GM19238 (cell line): ENCODE measurements around the gene ABCA1.

Source experiments
- DNase-seq: peaks from one replicate; pipeline ENCODE4 v3.0.0; 2011; ENCODE audit warnings: low spot score; ENCODE audit not compliant: insufficient read length

ABCA1 gene

DNA sequence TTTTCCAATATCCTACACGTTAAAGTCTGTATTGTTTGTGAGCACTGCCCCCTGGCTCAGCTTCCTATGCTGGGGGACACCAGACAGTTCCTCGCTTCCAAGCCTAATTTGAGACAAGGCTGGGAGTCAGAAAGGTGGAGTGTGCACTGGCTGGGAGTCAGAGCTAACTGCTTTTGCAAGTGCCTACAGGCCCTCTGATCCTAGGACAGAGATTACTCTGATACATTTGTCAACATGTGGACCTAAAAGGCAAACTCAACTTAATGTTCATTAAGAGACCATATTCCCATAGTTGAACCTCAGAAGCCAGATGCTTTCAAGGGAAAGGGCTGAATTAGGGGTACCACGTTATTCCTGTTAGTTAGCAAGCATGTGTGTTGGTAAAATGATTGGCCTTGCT, 83.2 kb downstream of the ABCA1 start:
- no peak for DNase-seq

DNA sequence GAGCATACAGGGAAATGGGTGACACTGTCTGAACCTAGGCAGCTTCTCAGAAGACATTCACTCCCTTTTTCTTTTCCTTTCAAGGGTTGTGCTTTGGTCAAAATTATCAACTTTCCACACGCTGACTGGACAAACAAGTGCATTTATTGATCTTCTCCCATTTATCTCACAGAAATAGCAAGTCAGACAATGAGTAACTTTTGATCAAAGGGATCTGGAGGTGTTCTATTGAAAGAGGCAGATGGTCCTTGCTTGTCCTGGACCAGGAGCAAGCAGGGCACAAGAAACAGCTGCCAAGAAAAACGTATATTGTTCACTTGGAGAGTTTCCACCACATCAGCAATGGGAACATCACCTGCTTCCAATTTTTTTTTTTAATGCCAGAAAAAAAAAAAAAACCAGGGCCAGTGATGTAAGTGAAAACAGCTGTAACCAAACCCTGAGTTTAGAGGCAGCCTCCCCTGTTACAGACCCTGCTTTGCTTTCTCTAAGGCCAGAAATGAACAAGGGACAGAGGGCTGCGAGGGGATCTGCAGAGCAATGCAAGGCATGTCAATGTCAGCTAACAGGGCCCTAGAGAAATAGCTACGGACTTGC, 84.2 kb downstream of the ABCA1 start:
- no peak for DNase-seq

DNA sequence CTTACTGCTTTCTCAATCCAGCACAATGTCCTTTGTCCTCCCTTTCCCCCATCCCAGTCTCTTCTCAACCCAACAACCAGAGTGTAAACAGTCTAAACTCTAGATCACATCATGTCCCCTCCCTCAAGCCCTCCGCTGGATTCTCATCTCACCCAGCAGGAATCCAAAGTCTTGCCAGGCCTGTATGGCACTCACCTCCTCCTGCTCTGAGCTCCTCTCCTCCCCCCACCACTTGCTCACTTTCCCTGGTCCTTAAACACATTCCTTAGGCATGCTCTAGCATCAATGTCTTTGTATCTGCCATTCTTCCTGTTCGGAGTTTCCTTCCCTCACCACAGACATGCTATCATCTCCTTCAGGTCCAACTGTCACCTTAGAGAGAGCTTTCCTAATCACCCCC, 85.3 kb downstream of the ABCA1 start:
- no peak for DNase-seq

DNA sequence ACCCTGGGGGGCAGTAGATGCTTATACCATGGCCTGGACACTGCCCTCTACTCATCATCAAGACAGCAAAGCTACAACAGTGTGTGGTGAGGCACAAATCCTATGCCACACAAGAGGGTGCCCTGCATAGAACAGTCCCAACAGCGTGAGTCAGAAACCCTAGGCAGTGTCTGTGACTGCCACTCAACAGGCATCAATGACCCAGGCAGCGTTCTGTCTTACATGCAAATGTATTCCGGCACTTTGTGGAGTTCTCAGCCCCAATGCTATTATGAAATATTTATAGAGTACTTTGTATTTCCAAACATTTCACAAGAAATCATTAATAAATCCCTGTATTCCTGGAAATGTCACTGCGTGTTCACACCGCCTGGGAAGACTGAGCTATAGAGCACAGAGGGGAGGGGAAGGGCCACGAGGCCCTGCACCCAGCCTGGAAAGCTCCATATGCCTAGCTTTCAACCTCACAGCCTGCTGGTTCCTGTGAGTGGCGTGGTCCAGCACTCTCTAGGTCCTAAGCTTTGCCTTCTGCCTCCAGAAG, 86.3 kb downstream of the ABCA1 start:
- DNase-seq, result no peak

DNA sequence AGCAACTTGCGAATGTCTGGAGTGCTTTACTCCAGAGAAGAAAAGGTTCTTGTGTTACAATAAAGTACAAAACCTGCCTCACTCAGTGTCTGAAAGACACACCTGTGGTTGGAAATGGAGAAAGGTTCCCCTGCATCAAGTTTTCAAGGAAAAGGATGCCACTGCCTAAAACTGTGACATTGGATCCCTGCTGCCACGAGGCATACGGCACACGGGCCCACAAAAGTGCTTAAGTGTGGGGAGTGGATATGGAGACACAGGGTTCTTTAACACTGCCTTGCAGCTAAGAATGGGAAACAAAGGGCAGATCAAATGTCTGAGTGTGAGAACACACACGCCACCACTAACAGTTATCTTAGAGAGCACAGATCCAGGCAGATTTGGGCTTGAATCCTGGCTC, 89.0 kb downstream of the ABCA1 start:
- DNase-seq, result no peak

DNA sequence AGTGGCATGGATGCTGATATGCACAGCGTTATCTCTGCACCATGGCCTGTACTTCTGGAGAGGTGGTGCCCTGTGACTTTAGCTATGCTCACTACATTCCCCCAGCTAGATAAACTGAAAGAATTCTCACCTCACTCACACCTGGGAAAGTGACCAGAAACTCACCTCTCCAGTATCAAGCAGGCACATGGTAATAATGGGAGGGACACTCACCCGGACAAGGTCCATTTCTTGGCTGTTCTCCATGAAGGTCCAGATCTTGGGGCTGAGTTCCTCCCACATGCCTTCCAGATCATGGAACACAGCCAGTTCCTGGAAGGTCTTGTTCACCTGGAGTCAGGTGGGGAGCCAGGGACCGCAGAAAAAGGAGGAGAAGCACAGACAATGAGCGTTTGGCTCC, 91.2 kb downstream of the ABCA1 start:
- DNase-seq, result no peak

DNA sequence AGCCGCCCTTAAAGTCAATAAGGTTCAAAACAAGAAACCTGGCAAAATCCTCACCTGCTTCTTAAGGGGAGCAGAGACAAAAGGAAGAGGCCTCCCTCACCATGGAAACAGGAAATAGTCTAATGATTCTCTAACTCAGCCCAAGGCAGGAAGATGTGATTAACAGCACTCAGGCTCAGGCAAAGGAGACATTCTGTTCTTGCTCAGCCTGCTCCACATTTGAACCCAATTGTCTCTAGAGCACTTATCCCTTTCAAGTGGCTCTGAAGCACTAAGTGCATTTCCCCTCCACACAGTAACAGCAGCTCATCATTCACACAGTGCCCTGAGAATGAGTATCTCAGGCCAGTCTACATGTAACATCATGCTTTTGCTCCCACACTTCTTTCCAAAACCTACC, 91.7 kb downstream of the ABCA1 start:
- DNase-seq, result no peak

DNA sequence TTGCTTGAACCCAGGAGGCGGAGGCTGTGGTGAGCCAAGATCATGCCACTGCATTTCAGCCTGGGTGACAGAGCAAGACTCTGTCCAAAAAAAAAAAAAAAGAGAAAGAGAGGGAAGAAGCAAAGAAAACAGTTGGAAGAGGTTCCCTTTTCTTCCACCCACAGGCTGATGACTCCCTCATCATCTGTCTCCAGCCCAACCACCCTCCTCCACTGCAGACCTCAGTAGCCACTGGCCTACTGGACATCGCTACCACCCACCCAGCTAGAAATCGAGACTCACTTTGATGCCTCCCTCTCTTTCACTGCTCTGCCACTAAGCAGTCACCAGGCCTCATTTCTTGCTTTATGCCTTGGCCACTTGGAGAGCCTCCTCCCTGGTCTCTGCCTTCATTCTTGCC, 92.8 kb downstream of the ABCA1 start:
- no peak for DNase-seq

DNA sequence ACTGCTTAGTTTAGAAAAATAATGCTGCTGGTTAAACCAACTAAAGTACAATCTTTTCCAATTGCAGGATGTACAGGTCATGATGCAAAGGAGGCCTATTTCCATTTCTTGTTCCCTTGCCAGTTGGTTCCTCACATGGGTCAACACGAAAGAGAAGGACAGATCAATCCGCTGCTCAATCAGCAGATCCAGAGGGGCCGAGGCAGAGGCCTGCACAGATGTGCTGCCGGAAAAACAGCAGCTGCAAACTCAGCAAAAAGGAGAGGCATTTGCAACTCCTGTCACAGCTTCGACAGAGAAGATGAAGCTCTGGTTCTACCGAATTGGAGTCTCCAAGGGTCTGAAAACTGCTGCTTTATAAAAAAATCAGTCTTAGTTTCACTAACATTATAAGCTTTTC, 94.3 kb downstream of the ABCA1 start:
- DNase-seq, result no peak

DNA sequence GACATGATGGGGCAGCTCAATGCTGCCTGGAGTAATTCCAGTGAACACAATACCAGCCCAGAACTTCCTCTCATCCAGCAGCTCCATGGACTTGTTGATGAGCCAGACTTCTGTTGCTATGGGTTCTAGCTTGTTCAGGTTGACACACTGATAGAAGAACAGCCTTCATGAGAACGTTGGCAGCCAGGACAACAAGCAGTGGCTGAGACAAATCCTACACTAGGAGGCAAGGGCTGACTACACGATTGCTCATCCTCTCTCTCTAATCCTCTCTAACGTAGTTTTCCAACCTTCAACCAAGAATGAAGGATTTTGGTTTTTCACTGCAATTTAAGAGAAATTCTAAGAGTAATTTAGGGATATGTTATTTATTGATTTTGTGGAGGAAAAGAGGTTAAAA, 96.3 kb downstream of the ABCA1 start:
- no peak for DNase-seq

DNA sequence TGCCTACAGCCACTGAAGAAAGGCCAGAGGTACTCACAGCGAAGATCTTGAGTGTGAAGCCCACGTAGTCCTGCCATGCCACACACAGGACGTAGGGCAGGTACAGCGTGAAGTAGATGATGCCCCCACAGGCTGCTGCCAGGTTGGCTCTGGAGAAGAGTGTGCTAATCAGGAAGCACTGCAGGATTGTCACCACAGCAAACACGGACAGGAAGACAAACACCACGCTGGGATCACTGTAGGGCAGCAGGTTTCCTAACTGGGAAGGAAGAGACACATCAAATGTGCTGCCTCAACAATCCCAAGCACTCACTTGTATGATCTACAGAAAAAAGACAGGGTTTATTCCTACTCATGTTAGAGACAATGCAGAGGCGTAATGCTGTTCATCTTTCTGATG, 101.0 kb downstream of the ABCA1 start:
- no peak for DNase-seq

DNA sequence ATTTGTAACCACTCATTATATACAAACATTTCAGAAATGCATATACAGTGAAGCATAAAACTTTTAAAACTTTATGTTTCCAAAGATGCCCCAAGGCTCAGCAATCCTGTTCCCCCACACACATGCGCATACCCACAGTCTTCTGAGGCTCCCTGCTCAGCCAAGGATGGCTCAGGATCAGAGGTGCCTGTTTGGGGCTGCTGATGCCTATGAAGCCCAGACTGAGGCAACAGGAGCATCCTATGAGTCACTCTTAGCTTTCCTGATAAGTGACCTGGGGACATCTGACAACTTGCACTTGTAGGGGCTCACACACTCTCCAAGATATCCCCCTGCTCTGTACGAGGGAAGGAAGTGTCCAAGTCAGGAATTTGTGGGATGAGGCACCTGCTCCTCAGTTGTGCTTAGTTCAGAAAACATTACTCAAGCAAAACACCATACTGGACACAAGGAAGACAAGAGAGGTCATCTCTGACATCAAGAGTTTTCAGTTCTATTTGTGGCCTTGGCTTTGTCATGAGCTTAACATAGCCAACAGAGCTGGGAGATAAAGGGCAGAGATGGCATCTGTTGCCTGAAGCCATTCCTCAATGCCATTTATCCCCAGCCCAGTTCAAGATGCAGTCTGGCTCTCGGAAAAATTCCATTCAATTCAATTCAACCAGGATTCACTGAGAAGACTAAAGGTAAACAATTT, 101.7 kb downstream of the ABCA1 start:
- no peak for DNase-seq

DNA sequence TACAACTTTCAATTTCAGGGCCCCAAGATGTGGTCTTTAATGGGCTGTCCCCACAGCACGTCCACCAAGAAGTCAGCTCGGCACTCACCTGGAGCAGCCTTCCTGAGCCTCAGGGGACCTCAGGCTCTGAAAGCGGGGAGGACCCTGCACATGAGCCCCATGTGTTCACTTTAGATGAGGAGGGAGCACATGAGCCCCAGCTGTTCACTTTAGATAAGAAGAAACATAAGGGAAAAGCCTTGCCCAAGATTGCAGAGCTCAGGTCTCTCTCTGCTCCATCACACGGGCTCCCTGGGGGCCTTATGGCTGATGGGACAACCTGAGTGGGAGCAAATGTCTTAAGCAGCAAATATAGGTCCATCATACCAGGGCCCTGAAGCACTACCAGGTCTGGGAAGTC, 107.6 kb downstream of the ABCA1 start:
- no peak for DNase-seq

DNA sequence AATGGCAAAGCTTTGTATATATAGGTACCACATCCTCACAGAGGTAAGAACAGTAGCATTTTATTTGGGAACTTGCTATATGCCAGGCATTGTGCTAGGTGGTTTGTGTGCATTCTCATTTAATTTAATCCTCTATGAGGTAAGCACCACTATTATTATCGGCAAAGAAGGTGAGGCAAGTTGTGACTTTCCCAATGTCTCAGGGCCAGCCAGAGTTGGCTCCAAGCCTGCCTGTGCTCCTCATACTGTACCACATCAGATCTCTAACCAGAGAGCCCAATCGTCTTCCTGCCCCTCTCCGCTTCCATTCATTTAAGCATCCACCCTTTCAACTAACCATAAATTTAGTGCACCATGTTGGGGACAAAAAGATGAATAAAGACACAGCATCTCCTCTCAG, 108.9 kb downstream of the ABCA1 start:
- no peak for DNase-seq

DNA sequence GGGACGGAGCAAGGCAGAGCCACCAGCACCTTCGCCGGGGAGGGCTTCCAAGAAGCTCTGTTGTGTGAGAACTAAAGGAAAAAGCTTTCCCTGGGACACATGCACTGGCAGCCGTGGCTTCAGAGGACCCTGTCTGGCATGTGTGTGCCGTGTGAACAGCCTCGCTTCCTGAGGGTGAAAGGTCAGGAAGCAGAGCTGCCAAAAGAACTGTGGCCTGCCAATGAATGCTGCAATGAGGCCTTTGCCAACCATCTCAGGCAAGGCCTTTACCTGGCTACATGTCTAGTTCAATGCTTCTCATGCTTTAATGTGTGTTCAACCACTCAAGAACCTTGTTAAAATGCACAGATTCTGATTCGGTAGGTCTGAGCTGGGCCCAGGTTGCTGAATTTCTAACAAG, 110.5 kb downstream of the ABCA1 start:
- DNase-seq, result no peak

DNA sequence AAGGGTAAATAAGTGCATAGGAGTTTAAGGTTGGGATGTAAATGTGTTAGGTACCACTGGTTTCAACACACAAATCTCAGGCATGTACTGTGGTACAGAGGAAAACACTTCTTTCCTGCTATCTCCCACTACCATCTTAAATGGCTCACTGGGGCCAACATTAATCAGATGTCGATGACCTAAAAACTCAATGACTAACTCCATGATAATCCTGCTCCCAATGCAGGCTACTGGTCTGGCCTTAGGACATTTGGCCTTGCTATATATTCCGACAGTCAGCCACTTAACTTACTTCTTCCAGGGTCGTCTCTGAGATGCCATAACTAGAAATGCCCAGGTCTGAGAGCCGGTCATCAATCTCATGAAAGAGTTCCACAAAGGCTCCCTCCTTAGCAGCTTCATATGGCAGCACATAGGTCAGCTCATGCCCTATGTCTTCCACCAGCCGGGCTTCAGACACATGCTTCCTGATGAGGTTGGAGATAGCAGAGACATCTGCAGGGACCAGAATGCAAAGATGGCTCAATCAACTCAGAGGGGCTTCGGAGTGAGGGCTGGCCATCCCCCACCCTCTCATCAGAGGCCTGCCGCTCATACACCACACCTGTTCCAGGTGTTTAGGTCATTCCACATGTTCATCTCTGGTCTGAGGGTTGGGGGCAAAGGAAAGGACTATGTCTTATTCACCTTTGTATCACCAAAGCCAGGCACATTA, 111.9 kb downstream of the ABCA1 start:
- no peak for DNase-seq

DNA sequence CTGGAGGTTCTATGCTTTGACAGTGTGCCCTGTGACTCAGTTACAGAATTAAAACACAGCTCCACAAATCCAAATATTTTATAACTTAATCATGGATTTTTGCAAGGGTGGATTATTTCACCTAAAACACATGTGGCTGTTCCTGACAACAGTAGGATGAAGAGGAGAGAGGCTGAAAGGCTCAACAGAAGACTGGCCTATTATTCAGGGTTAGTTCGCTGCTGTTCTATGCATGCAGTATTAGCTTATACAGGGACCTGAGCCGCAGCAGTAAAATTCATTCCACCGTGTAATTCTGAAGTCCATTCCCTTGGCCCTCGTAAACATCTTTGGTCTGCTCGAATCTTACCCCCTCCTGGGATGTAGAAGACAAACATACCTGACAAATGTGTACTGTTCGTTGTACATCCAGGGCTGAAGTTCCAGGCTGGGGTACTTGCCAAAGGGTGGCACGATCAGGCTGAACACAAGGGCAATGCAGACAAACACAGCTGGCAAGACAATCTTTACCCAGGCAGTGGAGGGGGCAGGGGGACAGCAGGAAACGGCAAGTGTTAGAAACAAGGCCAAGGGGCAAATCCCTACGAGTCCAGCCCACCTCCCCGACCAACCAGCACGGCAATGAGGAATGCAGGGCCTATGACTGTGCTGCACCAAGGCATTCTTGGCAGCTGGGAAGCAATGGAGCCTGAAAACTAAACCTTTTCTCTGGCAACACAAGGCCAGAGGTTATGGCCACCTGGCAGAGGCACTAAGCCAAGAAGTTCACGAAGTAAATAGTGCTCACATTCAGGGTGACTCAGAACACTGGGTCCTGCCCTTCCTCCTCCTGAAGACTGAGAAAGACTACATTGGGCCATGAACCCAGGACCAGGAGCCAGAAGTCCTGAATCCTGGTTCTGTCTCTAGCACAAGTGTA, 117.3 kb downstream of the ABCA1 start:
- no peak for DNase-seq

DNA sequence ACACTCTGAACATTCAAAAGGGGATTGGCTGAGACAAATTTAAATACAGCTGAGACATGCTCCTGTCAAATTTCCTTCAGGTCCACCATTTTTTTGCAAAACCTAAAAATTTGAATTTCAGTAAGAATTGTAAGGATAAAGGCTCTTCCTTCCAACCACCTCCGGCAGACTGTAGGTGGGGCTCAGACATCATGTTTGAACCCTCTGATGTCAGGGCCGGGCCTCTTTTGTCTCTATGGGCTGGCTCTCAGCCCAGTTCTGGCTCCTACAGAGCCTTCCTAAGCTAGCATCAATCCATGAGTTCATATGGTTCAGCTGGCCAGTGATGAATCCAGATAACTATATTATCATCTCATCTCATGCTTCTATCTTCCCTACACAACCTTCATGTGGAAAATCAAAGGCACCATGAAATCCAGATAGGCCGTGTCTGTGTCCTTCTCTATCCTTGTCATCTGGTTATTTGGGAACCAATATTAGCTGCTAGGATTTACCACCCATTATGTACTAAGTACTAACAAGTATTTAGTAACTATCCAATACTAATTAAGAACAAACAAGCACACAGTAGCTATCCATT, 119.8 kb downstream of the ABCA1 start:
- no peak for DNase-seq

DNA sequence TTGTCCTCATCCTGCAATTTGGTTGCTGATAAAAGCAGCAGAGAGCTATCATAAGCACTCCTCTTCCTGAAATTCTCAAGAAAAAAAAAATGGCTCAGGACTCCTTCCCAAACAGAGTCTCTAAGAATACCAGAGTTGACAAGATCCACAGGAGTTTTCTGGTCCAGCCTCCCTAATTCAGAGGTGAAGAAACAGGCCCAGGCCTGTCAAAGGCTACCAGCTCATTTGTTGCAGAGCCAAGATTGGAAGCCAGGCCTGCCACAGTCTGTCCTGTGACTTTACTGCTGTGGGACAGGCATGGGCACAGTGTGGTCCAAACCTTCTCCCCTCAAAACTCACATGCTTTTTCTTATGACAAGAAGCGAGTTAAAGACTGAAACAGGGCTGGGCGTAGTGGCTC, 122.5 kb downstream of the ABCA1 start:
- DNase-seq, result no peak

DNA sequence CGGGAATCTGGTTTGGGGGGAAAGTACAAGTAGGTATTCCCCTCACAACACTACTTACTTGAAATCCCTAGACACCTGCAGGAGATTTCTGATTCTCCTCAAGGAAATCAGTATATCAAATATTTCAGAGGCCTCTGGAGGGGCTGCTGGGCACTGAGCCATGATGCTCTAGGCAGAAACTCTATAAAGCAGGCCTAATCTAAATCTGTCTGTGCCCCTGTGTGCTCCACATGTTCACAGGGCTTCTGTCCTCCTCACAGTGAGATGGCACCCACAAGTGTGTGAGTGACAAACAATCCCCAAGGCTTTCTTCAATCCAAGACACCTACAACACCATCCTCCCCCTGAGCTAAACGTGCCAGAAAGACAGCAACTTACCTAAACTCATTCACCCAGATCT, 125.0 kb downstream of the ABCA1 start:
- DNase-seq, result no peak

DNA sequence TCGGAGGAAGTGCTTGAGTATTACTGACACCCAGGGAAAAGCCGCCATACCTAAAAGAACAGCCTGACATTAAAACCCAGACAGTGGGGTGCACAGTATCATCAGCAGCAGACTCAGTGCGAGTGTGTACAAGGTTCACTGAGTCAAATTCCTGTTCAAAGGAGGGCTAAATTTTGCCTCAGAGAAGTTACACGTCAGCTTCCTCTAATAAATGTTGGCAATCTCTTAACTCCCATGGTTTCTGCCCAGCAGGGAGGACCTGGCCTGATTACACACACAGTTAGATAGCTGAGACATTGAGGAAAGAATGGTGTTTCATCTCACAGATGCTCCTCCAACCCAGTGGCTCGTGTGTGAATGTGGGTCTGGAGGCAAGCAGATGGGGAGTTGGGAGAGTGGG, 125.8 kb downstream of the ABCA1 start:
- DNase-seq, result no peak
